GM23248 (cell line): ENCODE measurements around the gene PCBP3. TPM values are rescaled to one million over a fixed set of nuclear protein-coding genes. Genes with fewer than 3 reads are reported as not detected.

Source experiments
- DNase-seq: peaks from one replicate; pipeline ENCODE4 v3.0.0-alpha.2; 2015
- H2AFZ ChIP-seq: fragments of 200-600 bp; sonication (generic); 2 replicates; pipeline ENCODE4 v1.6.1; 2016; ENCODE audit warnings: antibody characterized with exemption
- H3F3A ChIP-seq: fragments of 200-600 bp; sonication (generic); 2 replicates; pipeline ENCODE4 v1.6.1; 2016; ENCODE audit warnings: mild to moderate bottlenecking, antibody characterized with exemption, mixed run types; ENCODE audit not compliant: insufficient read depth
- H3K27ac ChIP-seq: fragments of 200-600 bp; sonication (generic); 2 replicates; pipeline ENCODE4 v1.5.1; 2016; ENCODE audit warnings: mild to moderate bottlenecking
- H3K27me3 ChIP-seq: fragments of 200-600 bp; sonication (generic); replicated peaks from 2 replicates; pipeline ENCODE4 v1.6.1; 2016; ENCODE audit warnings: mild to moderate bottlenecking; ENCODE audit not compliant: insufficient read depth
- H3K36me3 ChIP-seq: fragments of 200-600 bp; sonication (generic); 2 replicates; pipeline ENCODE4 v1.6.1; 2016; ENCODE audit warnings: low read depth, mild to moderate bottlenecking
- H3K4me1 ChIP-seq: fragments of 200-600 bp; sonication (generic); 2 replicates; pipeline ENCODE4 v1.6.1; 2016; ENCODE audit warnings: mild to moderate bottlenecking; ENCODE audit not compliant: insufficient read depth
- H3K4me2 ChIP-seq: fragments of 200-600 bp; sonication (generic); one replicate; pipeline ENCODE4 v1.6.1; 2016; ENCODE audit warnings: mild to moderate bottlenecking; ENCODE audit not compliant: unreplicated experiment
- H3K4me3 ChIP-seq: fragments of 200-600 bp; sonication (generic); 2 replicates; pipeline ENCODE4 v1.5.1; 2016; ENCODE audit warnings: mild to moderate bottlenecking
- H3K79me2 ChIP-seq: fragments of 200-600 bp; sonication (generic); 2 replicates; pipeline ENCODE4 v1.6.1; 2016; ENCODE audit warnings: mild to moderate bottlenecking; ENCODE audit not compliant: insufficient read depth
- H3K9ac ChIP-seq: fragments of 200-600 bp; sonication (generic); 2 replicates; pipeline ENCODE4 v1.6.1; 2016; ENCODE audit warnings: mild to moderate bottlenecking
- H3K9me2 ChIP-seq: fragments of 200-600 bp; sonication (generic); 2 replicates; pipeline ENCODE4 v1.6.1; 2016; ENCODE audit warnings: mixed run types, mild to moderate bottlenecking, moderate library complexity; ENCODE audit not compliant: insufficient read depth
- H3K9me3 ChIP-seq: fragments of 200-600 bp; sonication (generic); one replicate; pipeline ENCODE4 v1.6.1; 2017; ENCODE audit warnings: low read depth
- H4K20me1 ChIP-seq: fragments of 200-600 bp; sonication (generic); 2 replicates; pipeline ENCODE4 v1.6.0; 2016; ENCODE audit not compliant: insufficient read depth
- EZH2 ChIP-seq: fragments of 200-600 bp; sonication (generic); IDR thresholded peaks from 2 replicates; pipeline ENCODE4 v1.6.1; 2018; ENCODE audit warnings: antibody characterized with exemption, mild to moderate bottlenecking; ENCODE audit not compliant: insufficient read depth, poor library complexity, severe bottlenecking
- EZH2phosphoT487 ChIP-seq: fragments of 200-600 bp; sonication (generic); IDR thresholded peaks from 2 replicates; pipeline ENCODE4 v1.6.1; 2018; ENCODE audit warnings: antibody characterized with exemption, moderate library complexity, mild to moderate bottlenecking, low read depth; ENCODE audit not compliant: insufficient read depth
- WGBS, 2 experiments: methylation state at CpG; one replicate each; pipeline ENCODE4 v1.1.6; 2015 to 2017; ENCODE audit warnings: low lambda C conversion rate in 2 of 2, low coverage in 1 of 2; ENCODE audit errors: missing lambda C conversion rate in 2 of 2; 5-methylcytosine and 5-hydroxymethylcytosine counted together
- in situ Hi-C: fragments of 300-500 bp; cut with MboI; formaldehyde crosslinking; loops from 2 replicates; pipeline ENCODE4 v1.15.0; 2020
- polyA plus RNA-seq: library from polyadenylated mRNA; unstranded; fragments of >200 nt; fragmentation: Nextera tagmentation; extraction: Ambion mirVana; gene quantifications from 2 replicates; pipeline ENCODE4 v1.2.1, GENCODE V29; 2016
- total RNA-seq: library from RNA; depleted of rRNA; stranded (reverse); fragments of >200 nt; shearing (Covaris generic); gene quantifications from 2 replicates; pipeline ENCODE4 v1.2.3, GENCODE V29; 2014

The PCBP3 gene
- total and polyA plus RNA-seq, 2 experiments from 2014 or later = 0.32 to 1.3 TPM

- TF ChIP-seq EZH2phosphoT487 = no peak
Observed at GRCh38 chr21:45906196-45906805, 262.8 kb downstream of the PCBP3 start.

GRCh38 chr21:45906859-45907258 lies 263.3 kb downstream of the PCBP3 start:
- no peak for TF ChIP-seq EZH2
- TF ChIP-seq EZH2phosphoT487 = no peak
- Histone ChIP-seq H3K27me3 (no peaks in the 10 kb centered on the region), H3K27ac (no peak overlapping the region), H3F3A (no peaks in the 10 kb centered on the region), H3K36me3 (no peaks in the 10 kb centered on the region), H4K20me1 (no peaks in the 10 kb centered on the region), H3K79me2 (no peaks in the 10 kb centered on the region), H2AFZ (no peak overlapping the region), H3K9me2 (no peaks in the 10 kb centered on the region), H3K4me3 (no peak overlapping the region), H3K4me2 (no peak overlapping the region), H3K9ac (no peak overlapping the region), H3K4me1 (no peaks in the 10 kb centered on the region), H3K9me3 (no peaks in the 10 kb centered on the region)
- WGBS, 2 experiments = 88 to 94% methylated on average over 9 to 13 of the region's 13 CpGs
- no peak for DNase-seq
- in situ Hi-C loops = no loop called here

More at GRCh38 chr21:45906196-45906805, 262.8 kb downstream of the PCBP3 start:
- 82 to 86% methylated on average over 14 to 19 of the region's 19 CpGs for WGBS, 2 experiments
- H3K4me2 ChIP-seq = no peak overlapping the region
- in situ Hi-C loops = no loop called here
- H4K20me1 ChIP-seq = no peaks in the 10 kb centered on the region
- H2AFZ ChIP-seq = no peak overlapping the region
- H3K4me3 ChIP-seq = no peak overlapping the region
- no peak overlapping the region for H3K9ac ChIP-seq
- no peaks in the 10 kb centered on the region for H3K79me2 ChIP-seq
- no peaks in the 10 kb centered on the region for H3K27me3 ChIP-seq
- H3K4me1 ChIP-seq = no peaks in the 10 kb centered on the region
- H3F3A ChIP-seq = no peaks in the 10 kb centered on the region
- DNase-seq = no peak
- no peak overlapping the region for H3K27ac ChIP-seq
- no peaks in the 10 kb centered on the region for H3K9me2 ChIP-seq
- no peaks in the 10 kb centered on the region for H3K9me3 ChIP-seq
- H3K36me3 ChIP-seq = no peaks in the 10 kb centered on the region

DNA sequence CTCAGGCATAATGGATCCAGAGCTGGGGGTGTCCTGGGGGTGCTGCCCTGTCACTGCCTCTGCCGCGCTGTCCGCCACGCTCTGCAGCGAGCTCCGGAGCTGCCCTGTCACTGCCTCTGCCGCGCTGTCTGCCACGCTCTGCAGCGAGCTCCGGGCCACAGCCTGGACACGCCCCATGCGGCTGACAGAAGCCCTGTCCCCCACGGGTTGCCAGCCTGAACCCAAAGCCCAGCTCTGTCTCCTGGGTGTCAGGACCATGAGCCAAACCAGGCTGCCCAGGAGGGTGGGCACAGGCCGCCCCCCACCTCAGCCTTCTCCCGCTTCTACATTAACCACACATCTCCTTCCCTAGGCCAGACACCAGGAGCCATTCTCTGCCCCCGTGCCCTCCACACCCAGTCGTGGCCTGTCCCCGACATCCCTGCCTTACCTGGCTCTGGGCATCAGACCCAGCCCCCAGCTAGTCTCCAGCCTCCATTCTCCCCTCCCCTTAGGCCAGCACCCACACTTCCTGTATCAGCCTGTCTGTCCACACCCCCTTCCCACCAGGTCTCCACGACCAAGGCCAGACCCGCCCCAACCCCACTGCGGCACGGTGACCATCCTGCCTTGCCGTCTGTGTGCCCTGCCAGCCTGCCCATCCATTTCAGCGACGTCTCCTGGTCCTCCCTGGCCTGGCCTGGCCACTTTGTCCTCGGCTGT lies 265.2 kb downstream of the PCBP3 start:
- no peaks in the 10 kb centered on the region for H3K9me3 ChIP-seq
- no peaks in the 10 kb centered on the region for H3K79me2 ChIP-seq
- WGBS, 2 experiments = 78 to 81% methylated on average over 18 to 24 of the region's 27 CpGs

DNA sequence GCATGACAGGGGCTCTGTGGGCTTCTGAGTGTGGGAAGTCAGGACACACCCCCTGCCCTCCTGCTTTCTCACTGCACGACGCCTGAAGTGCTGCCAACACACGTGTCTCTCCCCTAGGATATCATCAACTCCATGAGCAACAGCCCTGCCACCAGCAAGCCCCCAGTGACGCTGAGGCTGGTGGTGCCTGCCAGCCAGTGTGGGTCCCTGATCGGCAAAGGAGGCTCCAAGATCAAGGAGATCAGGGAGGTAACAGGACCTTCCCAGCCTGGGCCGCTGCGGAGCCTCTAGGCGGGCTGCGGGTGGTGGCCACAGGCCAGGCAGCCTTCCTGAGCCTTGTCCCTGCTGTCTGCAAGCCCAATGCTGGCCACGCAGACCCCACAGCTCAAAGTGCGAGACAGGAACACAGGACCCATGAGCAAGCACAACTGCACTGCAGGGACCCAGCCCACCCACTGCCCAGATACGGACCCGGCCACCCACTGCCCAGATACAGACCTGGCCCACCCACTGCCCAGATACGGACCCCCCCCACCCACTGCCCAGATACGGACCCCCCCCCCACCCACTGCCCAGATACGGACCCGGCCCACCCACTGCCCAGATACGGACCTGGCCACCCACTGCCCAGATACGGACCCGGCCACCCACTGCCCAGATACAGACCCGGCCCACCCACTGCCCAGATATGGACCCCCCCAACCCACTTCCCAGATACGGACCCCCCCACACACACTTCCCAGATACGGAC lies 265.9 kb downstream of the PCBP3 start:
- H3F3A ChIP-seq = no peaks in the 10 kb centered on the region
- no peak overlapping the region for H3K27ac ChIP-seq
- no peak overlapping the region for H2AFZ ChIP-seq
- H3K79me2 ChIP-seq = no peaks in the 10 kb centered on the region
- no peaks in the 10 kb centered on the region for H3K9me3 ChIP-seq
- no peaks in the 10 kb centered on the region for H3K9me2 ChIP-seq
- no peak for TF ChIP-seq EZH2
- TF ChIP-seq EZH2phosphoT487 = no peak
- no peaks in the 10 kb centered on the region for H3K27me3 ChIP-seq
- in situ Hi-C loops = no loop called here
- no peaks in the 10 kb centered on the region for H4K20me1 ChIP-seq
- WGBS, 2 experiments = 83% methylated on average over 9 to 21 of the region's 23 CpGs
- DNase-seq = no peak
- no peak overlapping the region for H3K4me3 ChIP-seq
- no peaks in the 10 kb centered on the region for H3K4me1 ChIP-seq
- no peaks in the 10 kb centered on the region for H3K36me3 ChIP-seq
- H3K9ac ChIP-seq = no peak overlapping the region
- H3K4me2 ChIP-seq = no peak overlapping the region

More for the DNA sequence above, 265.2 kb downstream of the PCBP3 start:
- H4K20me1 ChIP-seq = no peaks in the 10 kb centered on the region
- no peaks in the 10 kb centered on the region for H3K36me3 ChIP-seq
- H3K4me2 ChIP-seq = no peak overlapping the region
- H2AFZ ChIP-seq = no peak overlapping the region
- no peaks in the 10 kb centered on the region for H3K4me1 ChIP-seq
- TF ChIP-seq EZH2phosphoT487 (no peak), EZH2 (no peak)
- DNase-seq = no peak
- no peaks in the 10 kb centered on the region for H3F3A ChIP-seq
- no peaks in the 10 kb centered on the region for H3K27me3 ChIP-seq
- no peak overlapping the region for H3K9ac ChIP-seq
- no peaks in the 10 kb centered on the region for H3K9me2 ChIP-seq
- no peak overlapping the region for H3K4me3 ChIP-seq
- no peak overlapping the region for H3K27ac ChIP-seq
- in situ Hi-C loops = no loop called here
